Activated T-cell treated with anti-CD3 and anti-CD28 coated beads, Interleukin-2, amount 50 U/mL, for 4 hours (primary cell): ENCODE measurements around the gene C9orf78. TPM values are rescaled to one million over a fixed set of nuclear protein-coding genes. Genes with fewer than 3 reads are reported as not detected.
A peak's percentile ranks its signal among the peaks of the same experiment; 100 is the strongest.

Experiments used
- ATAC-seq, 2 donors: fragments of 200-7000 bp; cut with Tn5 transposase; one replicate each; pipeline ENCODE4 v1.10.0; 2021
- DNase-seq: peaks from one replicate; pipeline ENCODE4 v3.0.0-alpha.2; 2020
- H3K27me3 Mint-ChIP-seq: one replicate; pipeline ENCODE4 v1.8.0; 2021; ENCODE audit warnings: low read depth, mixed read lengths
- H3K36me3 Mint-ChIP-seq: one replicate; pipeline ENCODE4 v1.8.0; 2022; ENCODE audit warnings: mixed read lengths; ENCODE audit not compliant: insufficient read depth
- H3K4me1 Mint-ChIP-seq: one replicate; pipeline ENCODE4 v1.8.0; 2021; ENCODE audit warnings: low read depth, mixed read lengths
- H3K4me3 Mint-ChIP-seq: one replicate; pipeline ENCODE4 v1.8.0; 2021; ENCODE audit warnings: mild to moderate bottlenecking, moderate library complexity, mixed read lengths
- H3K9me3 Mint-ChIP-seq: one replicate; pipeline ENCODE4 v1.8.0; 2021; ENCODE audit warnings: mixed read lengths
- total RNA-seq, 3 donors: library from RNA; stranded (reverse); gene quantifications; one replicate each; pipeline ENCODE4 v1.2.1, GENCODE V29; 2021

The C9orf78 gene
- total RNA-seq, 3 donors from 2014 or later = 74.8 to 92.6 (median 76.2) TPM

- H3K36me3 Mint-ChIP-seq = peaks cover 32% of the 10 kb centered on the region
- no peaks in the 10 kb centered on the region for H3K27me3 Mint-ChIP-seq
- H3K4me1 Mint-ChIP-seq = peaks cover 10% of the 10 kb centered on the region
- DNase-seq (no peak), ATAC-seq (no peak)
- H3K4me3 Mint-ChIP-seq = no peak overlapping the region
- H3K9me3 Mint-ChIP-seq = no peaks in the 10 kb centered on the region
These were observed 18.3 kb downstream of the C9orf78 start for GRCh38 chr9:129816501-129817435.

DNA sequence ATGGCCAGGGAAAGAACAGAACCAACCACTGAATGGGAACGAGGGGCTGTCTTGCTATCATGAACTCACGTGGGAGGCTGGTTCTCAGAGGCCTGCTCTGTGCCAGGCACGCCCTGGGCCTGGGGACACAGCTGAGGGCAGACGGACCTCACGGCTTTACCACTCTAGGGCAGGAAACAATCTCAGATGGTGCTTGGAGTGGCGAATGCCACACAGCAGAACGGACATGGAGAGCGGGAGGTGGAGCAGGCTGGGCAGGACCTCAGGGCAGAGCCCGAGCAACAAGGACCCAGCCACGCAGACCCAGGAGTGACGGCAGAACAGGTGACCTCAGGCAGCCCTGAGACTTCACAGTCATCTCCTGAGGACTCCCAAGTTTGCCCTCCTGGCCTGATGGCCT lies 19.8 kb downstream of the C9orf78 start:
- no peak for ATAC-seq
- H3K9me3 Mint-ChIP-seq = no peaks in the 10 kb centered on the region
- H3K4me3 Mint-ChIP-seq = no peak overlapping the region
- H3K4me1 Mint-ChIP-seq = peaks cover 12% of the 10 kb centered on the region
- no peak for DNase-seq
- peaks cover 35% of the 10 kb centered on the region for H3K36me3 Mint-ChIP-seq
- H3K27me3 Mint-ChIP-seq = no peaks in the 10 kb centered on the region

- Mint-ChIP-seq H3K36me3 (peaks cover 38% of the 10 kb centered on the region), H3K4me1 (peaks cover 12% of the 10 kb centered on the region), H3K4me3 (no peak overlapping the region), H3K27me3 (no peaks in the 10 kb centered on the region), H3K9me3 (no peaks in the 10 kb centered on the region)
- no peak for ATAC-seq
- DNase-seq = no peak
These were observed 20.4 kb downstream of the C9orf78 start for GRCh38 chr9:129814432-129815223.

GRCh38 chr9:129813661-129814060 lies 21.4 kb downstream of the C9orf78 start:
- no peak overlapping the region for H3K4me3 Mint-ChIP-seq
- peaks cover 39% of the 10 kb centered on the region for H3K36me3 Mint-ChIP-seq
- peaks cover 8% of the 10 kb centered on the region for H3K4me1 Mint-ChIP-seq
- no peak for DNase-seq
- H3K27me3 Mint-ChIP-seq = no peaks in the 10 kb centered on the region
- no peaks in the 10 kb centered on the region for H3K9me3 Mint-ChIP-seq
- ATAC-seq = no peak

DNA sequence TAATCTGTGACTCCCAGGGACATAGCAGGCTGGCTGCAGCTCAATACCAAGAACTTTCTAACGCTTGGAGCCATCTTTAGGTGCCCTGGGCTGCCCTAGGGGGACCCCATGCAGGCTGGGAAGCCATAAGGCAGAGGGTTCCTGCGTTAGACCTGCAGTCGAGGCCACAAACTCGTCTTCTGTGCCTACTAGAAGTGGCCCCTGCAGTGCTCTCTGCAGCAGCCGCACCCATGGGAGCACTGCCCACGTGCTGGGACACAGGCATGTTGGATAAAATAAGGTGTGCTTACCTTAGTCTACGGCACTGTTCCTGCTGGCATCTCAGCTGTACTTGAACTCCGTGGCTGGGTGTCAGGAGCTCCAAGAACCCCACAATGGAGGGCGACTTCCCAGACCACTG lies 22.7 kb downstream of the C9orf78 start:
- Mint-ChIP-seq H3K4me3 (no peak overlapping the region), H3K4me1 (peaks cover 8% of the 10 kb centered on the region), H3K36me3 (peaks cover 34% of the 10 kb centered on the region), H3K27me3 (no peaks in the 10 kb centered on the region), H3K9me3 (no peaks in the 10 kb centered on the region)
- DNase-seq (no peak), ATAC-seq (peak in 1 of 2 donors; percentile 11)

- no peak overlapping the region for H3K4me3 Mint-ChIP-seq
- no peaks in the 10 kb centered on the region for H3K9me3 Mint-ChIP-seq
- DNase-seq (no peak), ATAC-seq (peak; percentile 71)
- no peaks in the 10 kb centered on the region for H3K27me3 Mint-ChIP-seq
- H3K36me3 Mint-ChIP-seq = peaks cover 38% of the 10 kb centered on the region
- H3K4me1 Mint-ChIP-seq = peaks cover 10% of the 10 kb centered on the region
These were observed 23.1 kb downstream of the C9orf78 start for GRCh38 chr9:129811967-129812363.

GRCh38 chr9:129810788-129811187 lies 24.3 kb downstream of the C9orf78 start:
- H3K4me3 Mint-ChIP-seq = no peak overlapping the region
- H3K9me3 Mint-ChIP-seq = no peaks in the 10 kb centered on the region
- DNase-seq (no peak), ATAC-seq (no peak)
- peaks cover 39% of the 10 kb centered on the region for H3K36me3 Mint-ChIP-seq
- peaks cover 17% of the 10 kb centered on the region for H3K4me1 Mint-ChIP-seq
- no peaks in the 10 kb centered on the region for H3K27me3 Mint-ChIP-seq

GRCh38 chr9:129810116-129810515 lies 25.0 kb downstream of the C9orf78 start:
- Mint-ChIP-seq H3K4me1 (peaks cover 19% of the 10 kb centered on the region), H3K9me3 (no peaks in the 10 kb centered on the region), H3K27me3 (no peaks in the 10 kb centered on the region), H3K36me3 (peaks cover 36% of the 10 kb centered on the region), H3K4me3 (no peak overlapping the region)
- DNase-seq (no peak), ATAC-seq (no peak)

- DNase-seq (no peak), ATAC-seq (no peak)
- Mint-ChIP-seq H3K4me3 (no peak overlapping the region), H3K36me3 (peaks cover 33% of the 10 kb centered on the region), H3K9me3 (no peaks in the 10 kb centered on the region), H3K27me3 (no peaks in the 10 kb centered on the region), H3K4me1 (peaks cover 21% of the 10 kb centered on the region)
These were observed 25.7 kb downstream of the C9orf78 start for GRCh38 chr9:129809346-129809745.

DNA sequence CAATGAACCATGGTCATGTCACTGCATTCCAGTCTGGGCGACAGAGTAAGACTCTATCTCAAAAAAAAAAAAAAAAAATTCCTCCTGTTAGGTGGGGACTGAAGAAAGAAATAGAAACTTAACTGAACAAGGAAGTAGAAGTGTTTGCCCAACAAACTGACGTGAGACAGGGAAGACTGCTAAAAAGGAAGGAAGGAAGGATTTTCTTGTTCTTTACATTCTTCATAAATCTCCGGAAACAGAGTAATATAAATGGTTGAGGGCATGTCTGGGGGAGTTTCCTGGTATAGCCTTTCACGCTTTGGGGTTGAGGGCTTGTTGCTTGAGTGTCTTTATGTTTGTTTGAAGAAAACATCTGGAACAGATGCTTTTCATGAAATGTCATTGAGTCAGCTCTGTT lies 29.0 kb downstream of the C9orf78 start:
- Mint-ChIP-seq H3K27me3 (no peaks in the 10 kb centered on the region), H3K4me3 (no peak overlapping the region), H3K4me1 (peaks cover 22% of the 10 kb centered on the region), H3K36me3 (peaks cover 27% of the 10 kb centered on the region), H3K9me3 (no peaks in the 10 kb centered on the region)
- ATAC-seq (no peak), DNase-seq (no peak)

- Mint-ChIP-seq H3K27me3 (no peaks in the 10 kb centered on the region), H3K4me3 (peak overlapping the region; percentile 90), H3K4me1 (peaks cover 22% of the 10 kb centered on the region), H3K36me3 (peaks cover 17% of the 10 kb centered on the region), H3K9me3 (no peaks in the 10 kb centered on the region)
- ATAC-seq (peak in 1 of 2 donors; percentile 1), DNase-seq (no peak)
These were observed 31.4 kb downstream of the C9orf78 start for GRCh38 chr9:129803676-129804060.

GRCh38 chr9:129802833-129803675 lies 32.0 kb downstream of the C9orf78 start, which contains the start of gene TOR1B:
TSS of gene TOR1B (plus strand) at chr9:129803184. CDS start at chr9:129803213, 29 bp downstream.
- peak; percentile 94 for ATAC-seq
- Mint-ChIP-seq H3K9me3 (no peaks in the 10 kb centered on the region), H3K4me3 (peak within 1 kb of the TSS; percentile 90), H3K36me3 (peaks cover 17% of the 10 kb centered on the region), H3K4me1 (peaks cover 22% of the 10 kb centered on the region), H3K27me3 (no peaks in the 10 kb centered on the region)
- DNase-seq = peak; percentile 94

GRCh38 chr9:129801504-129801903 lies 33.6 kb downstream of the C9orf78 start:
- no peak for ATAC-seq
- no peaks in the 10 kb centered on the region for H3K9me3 Mint-ChIP-seq
- peaks cover 10% of the 10 kb centered on the region for H3K36me3 Mint-ChIP-seq
- no peak for DNase-seq
- no peaks in the 10 kb centered on the region for H3K27me3 Mint-ChIP-seq
- H3K4me1 Mint-ChIP-seq = peaks cover 20% of the 10 kb centered on the region
- peak overlapping the region; percentile 63 for H3K4me3 Mint-ChIP-seq

DNA sequence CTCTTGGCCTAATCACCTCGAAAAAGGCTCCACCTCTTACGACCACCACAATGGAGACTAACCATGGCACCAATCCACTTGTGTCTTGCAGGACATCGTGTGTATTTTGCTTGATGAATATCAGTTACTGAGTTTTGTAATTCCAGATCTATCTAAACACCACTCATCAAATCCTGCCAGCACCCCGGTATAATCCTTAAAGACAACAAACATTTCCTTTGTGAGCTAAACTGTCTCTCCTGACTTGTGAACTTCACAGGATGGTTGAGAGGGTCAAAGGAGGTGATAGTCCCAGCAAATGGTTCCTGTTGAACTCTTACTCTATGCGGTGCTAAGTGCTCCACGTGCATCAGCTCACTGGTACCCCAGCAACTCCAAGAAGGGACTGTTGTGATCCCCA lies 36.1 kb downstream of the C9orf78 start:
- ATAC-seq = no peak
- H3K4me3 Mint-ChIP-seq = no peak overlapping the region
- H3K4me1 Mint-ChIP-seq = peaks cover 3% of the 10 kb centered on the region
- no peaks in the 10 kb centered on the region for H3K36me3 Mint-ChIP-seq
- no peaks in the 10 kb centered on the region for H3K27me3 Mint-ChIP-seq
- no peak for DNase-seq
- H3K9me3 Mint-ChIP-seq = no peaks in the 10 kb centered on the region
